Heart left ventricle (tissue), 16 donors: ENCODE measurements around the gene NEURL2. TPM values are rescaled to one million over a fixed set of nuclear protein-coding genes. Genes with fewer than 3 reads are reported as not detected.

Source experiments
- ATAC-seq, 4 donors: fragments of 200-7000 bp; cut with Tn5 transposase; one replicate each; pipeline ENCODE4 v1.9.1; 2020 to 2022; ENCODE audit warnings: moderate library complexity in 4 of 4, mild to moderate bottlenecking in 3 of 4, moderate number of reproducible peaks in 1 of 4
- DNase-seq, 5 donors: peaks; one replicate each; pipeline ENCODE4 v3.0.0-alpha.2; 2020
- H3K27ac ChIP-seq, 12 donors: fragments of 200-600 bp; sonication (generic) in 4 of 12; one replicate each; pipeline versions ENCODE4 v1.5.0 to v1.8.0; 2016 to 2022; ENCODE audit warnings: mild to moderate bottlenecking in 2 of 12
- H3K27me3 ChIP-seq, 9 donors: fragments of 200-600 bp; sonication (generic) in 2 of 9; one replicate each; pipeline versions ENCODE4 v1.5.1 to v1.8.0; 2016 to 2022; ENCODE audit warnings: mild to moderate bottlenecking in 3 of 9
- H3K36me3 ChIP-seq, 9 donors: fragments of 200-600 bp; sonication (generic) in 2 of 9; one replicate each; pipeline versions ENCODE4 v1.5.0 to v1.8.0; 2018 to 2022; ENCODE audit warnings: mild to moderate bottlenecking in 2 of 9
- H3K4me1 ChIP-seq, 12 donors: fragments of 200-600 bp; sonication (generic) in 4 of 12; one replicate each; pipeline versions ENCODE4 v1.5.0 to v1.8.0; 2016 to 2022; ENCODE audit warnings: mild to moderate bottlenecking in 3 of 12
- H3K4me3 ChIP-seq, 12 donors: fragments of 200-600 bp; sonication (generic) in 4 of 12; one replicate each; pipeline versions ENCODE4 v1.5.0 to v1.8.0; 2017 to 2022; ENCODE audit warnings: mild to moderate bottlenecking in 9 of 12, moderate library complexity in 4 of 12
- H3K9me3 ChIP-seq, 12 donors: fragments of 200-600 bp; sonication (generic) in 4 of 12; one replicate each; pipeline versions ENCODE4 v1.5.0 to v1.8.0; 2016 to 2022; ENCODE audit warnings: mild to moderate bottlenecking in 1 of 12
- POLR2A ChIP-seq, 2 donors: fragments of 450-650 bp; IDR thresholded peaks; one replicate each; pipeline ENCODE4 v1.6.1; 2017; ENCODE audit warnings: antibody characterized with exemption in 2 of 2, mild to moderate bottlenecking in 2 of 2, moderate library complexity in 2 of 2
- WGBS, 4 donors: extraction: QIAGEN DNeasy Blood & Tissue Kit in 2 of 4; methylation state at CpG; one replicate each; pipeline versions ENCODE4 v1.1.5 to v1.1.7; 2013 to 2018; 5-methylcytosine and 5-hydroxymethylcytosine counted together
- intact Hi-C, 10 donors: fragments of 100-400 bp; cut with DNase I; formaldehyde crosslinking; loops; one replicate each; pipeline versions ENCODE4 v1.11.1 to v1.14.2; 2022
- polyA plus RNA-seq, 2 donors: library from polyadenylated mRNA; stranded (reverse); fragments of 200-250 nt; gene quantifications; one replicate each; pipeline ENCODE4 v1.2.3, GENCODE V29; 2013
- total RNA-seq, 9 donors: library from RNA; depleted of rRNA in 2 of 9; stranded (reverse); fragments of >200 nt in 2 of 9; fragmentation: NEBNext Ultra II Directional in 3 of 9; extraction: Animal tissue kit (Norgen Biotek cat#: 25700) in 3 of 9; gene quantifications; one replicate each; pipeline versions ENCODE4 v1.1.0 to v1.2.4, GENCODE V29; 2016 to 2023
- TF ChIP-seq, protein P1 (sequence below), 12 donors: fragments of 200-600 bp; sonication (generic) in 4 of 12; IDR thresholded peaks; one replicate each; pipeline versions ENCODE4 v1.5.0 to v1.8.0; 2018 to 2022; ENCODE audit warnings: antibody characterized with exemption in 12 of 12, mild to moderate bottlenecking in 5 of 12
- donor health status: ischemic (EF 13 %, LVEDD 7.1; RV severe dilation, severe dysfunction).
- donor health status: healthy with polysubstance abuse.
- donor health status: DM: no; HTN: yes; CAD: no.
- donor health status: DM: no; HTN: no; CAD: no.
- donor health status: ischemic (EF 25% LVEDD 6.9; RV normal size, moderate dysfunction).
- donor health status: ischemic (EF 25% LVEDD 5.7; RV mildly dilated, moderate dysfunction).
- donor health status: healthy.
- donor health status: DM: yes; HTN: yes; CAD: no.
- donor health status: ischemic (EF 35%, LVEDD 5.7; RV mildly dilated, moderate dysfunction).
- donor health status: nonischemic (EF 11% LVEDD 7.7; RV severe dilation, severe dysfunction).
- donor health status: DM: yes; HTN: yes; CAD: no.
- donor health status: PGD.
- donor health status: ischemic (EF 29% LVEDD 5.4; RV normal size, mild dysfunction).
- donor health status: nonischemic (EF 23%, LVEDD 6.1; RV moderate dilation, normal function).

Gene NEURL2
- total and polyA plus RNA-seq, 11 donors = 3.0 to 14.8 (median 8.4) TPM

DNA sequence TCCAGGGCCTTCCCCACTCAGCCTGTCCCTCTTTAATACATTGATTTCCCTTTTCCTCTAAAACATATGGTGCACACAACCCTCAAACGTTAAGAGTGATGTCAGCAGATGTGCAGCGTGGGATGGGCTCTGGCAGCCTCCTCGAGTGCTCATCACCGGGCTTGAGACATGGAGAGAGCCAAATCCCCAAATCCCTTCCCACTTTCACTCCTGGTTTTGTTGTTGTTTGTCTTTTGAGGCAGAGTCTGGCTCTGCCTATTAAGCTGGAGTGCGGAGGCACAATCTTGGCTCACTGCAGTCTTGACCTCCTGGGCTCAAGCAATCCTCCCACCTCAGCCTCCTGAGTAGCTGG, 26.8 kb upstream of the NEURL2 start:
- intact Hi-C loops = no loop called here
- Histone ChIP-seq H3K9me3 (no peaks in the 10 kb centered on the region), H3K36me3 (no peaks in the 10 kb centered on the region), H3K4me3 (no peak overlapping the region), H3K27me3 (no peaks in the 10 kb centered on the region), H3K27ac (peak overlapping the region; percentile 31 to 92 (median 70)), H3K4me1 (peaks cover 0 to 86% (median 30%) of the 10 kb centered on the region in 12 donors)
- ATAC-seq = peak in 3 of 4 donors; percentile 42 to 56 (median 55)
- DNase-seq = peak in 4 of 5 donors; percentile 56 to 69 (median 64)
- WGBS, 4 donors = 55 to 70% (median 63%) methylated on average over 5 of the region's 5 CpGs
- TF ChIP-seq POLR2A (IDR thresholded peaks at IDR 0.05) = no peak
- TF ChIP-seq, protein P1, sequence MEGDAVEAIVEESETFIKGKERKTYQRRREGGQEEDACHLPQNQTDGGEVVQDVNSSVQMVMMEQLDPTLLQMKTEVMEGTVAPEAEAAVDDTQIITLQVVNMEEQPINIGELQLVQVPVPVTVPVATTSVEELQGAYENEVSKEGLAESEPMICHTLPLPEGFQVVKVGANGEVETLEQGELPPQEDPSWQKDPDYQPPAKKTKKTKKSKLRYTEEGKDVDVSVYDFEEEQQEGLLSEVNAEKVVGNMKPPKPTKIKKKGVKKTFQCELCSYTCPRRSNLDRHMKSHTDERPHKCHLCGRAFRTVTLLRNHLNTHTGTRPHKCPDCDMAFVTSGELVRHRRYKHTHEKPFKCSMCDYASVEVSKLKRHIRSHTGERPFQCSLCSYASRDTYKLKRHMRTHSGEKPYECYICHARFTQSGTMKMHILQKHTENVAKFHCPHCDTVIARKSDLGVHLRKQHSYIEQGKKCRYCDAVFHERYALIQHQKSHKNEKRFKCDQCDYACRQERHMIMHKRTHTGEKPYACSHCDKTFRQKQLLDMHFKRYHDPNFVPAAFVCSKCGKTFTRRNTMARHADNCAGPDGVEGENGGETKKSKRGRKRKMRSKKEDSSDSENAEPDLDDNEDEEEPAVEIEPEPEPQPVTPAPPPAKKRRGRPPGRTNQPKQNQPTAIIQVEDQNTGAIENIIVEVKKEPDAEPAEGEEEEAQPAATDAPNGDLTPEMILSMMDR (IDR thresholded peaks at IDR 0.05) = no peak

DNA sequence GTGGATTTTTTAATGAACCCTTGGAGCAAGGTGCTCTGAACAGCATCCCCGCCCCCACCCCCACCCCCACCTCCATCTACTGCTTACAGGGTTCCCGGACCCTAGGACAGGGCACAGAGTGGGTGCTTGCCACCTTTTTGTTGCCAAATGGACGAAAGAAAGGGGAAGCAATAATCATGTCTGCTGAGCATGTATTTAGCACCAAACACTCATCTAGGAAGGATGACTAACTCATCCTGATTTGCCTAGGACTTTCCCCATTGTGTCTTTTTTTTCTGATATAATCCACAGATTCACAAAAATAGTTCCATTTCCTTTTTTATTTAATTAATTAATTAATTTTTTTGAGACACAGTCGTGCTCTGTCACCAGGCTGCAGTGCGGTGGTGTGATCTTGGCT, 22.1 kb upstream of the NEURL2 start:
- no peak for DNase-seq
- H3K9me3 ChIP-seq = no peaks in the 10 kb centered on the region

DNA sequence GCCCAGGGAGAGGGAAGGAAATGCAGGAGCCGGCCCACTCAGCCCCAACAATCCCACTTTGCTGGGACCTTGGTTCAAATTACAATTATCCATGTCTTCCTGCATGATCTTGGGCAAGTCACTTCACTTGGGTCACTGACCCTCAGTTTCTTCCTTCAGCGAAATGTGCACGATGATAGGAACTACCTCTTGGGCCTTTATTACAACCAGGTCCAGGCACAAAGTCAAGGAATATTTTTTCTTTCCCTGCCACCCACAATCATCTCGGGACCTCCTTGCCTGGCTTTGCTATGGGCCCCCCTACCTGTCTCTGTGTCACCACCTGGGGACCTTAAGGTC, 21.3 kb upstream of the NEURL2 start:
- ATAC-seq (no peak), DNase-seq (no peak)
- Histone ChIP-seq H3K27ac (peak overlapping the region in 11 of 12 donors; percentile 42 to 91 (median 79)), H3K4me1 (peaks cover 0 to 64% (median 18%) of the 10 kb centered on the region in 12 donors), H3K9me3 (no peaks in the 10 kb centered on the region), H3K4me3 (peak overlapping the region in 11 of 12 donors; percentile 43 to 67 (median 62)), H3K27me3 (peaks cover 0 to 5% (median 0%) of the 10 kb centered on the region in 9 donors), H3K36me3 (peaks cover 0 to 17% (median 0%) of the 10 kb centered on the region in 9 donors)
- TF ChIP-seq, protein P1 (IDR thresholded peaks at IDR 0.05) = no peak
- TF ChIP-seq POLR2A (IDR thresholded peaks at IDR 0.05) = no peak
- intact Hi-C loops = no loop called here
- WGBS, 4 donors = 20 to 30% (median 22%) methylated on average over 4 of the region's 4 CpGs

More for the DNA sequence above, 22.1 kb upstream of the NEURL2 start:
- whole genome bisulfite sequencing, 4 donors = 53 to 58% (median 56%) methylated on average over 5 of the region's 5 CpGs
- Histone ChIP-seq H3K4me3 (no peak overlapping the region), H3K27ac (peak overlapping the region in 3 of 12 donors; percentile 75 to 91 (median 86)), H3K36me3 (peaks cover 0 to 9% (median 0%) of the 10 kb centered on the region in 9 donors), H3K27me3 (peaks cover 0 to 5% (median 0%) of the 10 kb centered on the region in 9 donors), H3K4me1 (peaks cover 0 to 72% (median 19%) of the 10 kb centered on the region in 12 donors)
- TF ChIP-seq, protein P1 (IDR thresholded peaks at IDR 0.05) = no peak
- no peak for TF ChIP-seq POLR2A (IDR thresholded peaks at IDR 0.05)
- intact Hi-C loops = no loop called here
- no peak for ATAC-seq

DNA sequence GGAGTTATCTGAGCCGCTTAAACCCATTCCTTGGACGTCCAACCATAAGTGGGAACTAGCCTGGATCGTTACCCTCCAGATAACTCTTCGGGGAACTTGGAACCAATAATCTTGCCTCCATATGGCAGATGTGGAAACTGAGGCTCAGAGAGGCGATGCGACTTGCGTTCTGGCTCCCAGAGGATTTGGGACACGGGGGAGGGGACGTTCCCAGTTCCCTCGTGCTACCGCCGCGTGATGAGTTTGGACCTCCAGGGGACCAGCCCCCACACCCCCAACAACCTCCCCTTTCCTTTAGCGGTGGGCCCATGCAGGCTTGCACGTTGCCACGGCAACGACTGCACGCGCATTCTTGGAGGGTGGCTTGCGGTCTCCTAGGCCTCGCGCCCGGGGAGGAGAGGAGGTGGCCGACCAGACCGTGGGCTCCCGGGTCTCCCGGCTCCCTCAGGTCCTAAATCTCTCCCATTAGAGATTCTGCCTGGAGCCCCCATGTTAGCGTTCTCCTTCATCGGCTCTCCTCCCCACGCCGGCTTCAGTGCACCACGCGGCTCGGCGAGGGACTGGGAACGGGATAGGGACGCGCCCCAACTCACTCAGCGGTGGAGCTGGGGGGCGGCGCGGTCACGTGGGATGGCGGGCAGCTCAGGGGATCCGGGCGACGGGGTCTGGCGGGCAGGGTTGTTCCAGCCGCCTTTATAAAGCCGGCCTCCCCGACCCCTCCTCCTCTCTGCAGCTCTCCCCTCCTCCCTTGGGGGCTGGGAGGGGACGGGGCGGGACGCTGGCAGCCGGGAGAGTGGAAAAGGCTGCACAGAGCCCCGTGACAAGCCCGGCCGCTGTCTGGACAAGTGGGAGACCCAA, 20.7 kb upstream of the NEURL2 start, which contains the start of gene PLTP:
Gene PLTP (minus strand): TSS at position 670 of the 858 bp plus-strand sequence. CDS start 703 bp downstream, outside the sequence.
- Histone ChIP-seq H3K4me1 (peaks cover 0 to 60% (median 18%) of the 10 kb centered on the region in 12 donors), H3K9me3 (no peaks in the 10 kb centered on the region), H3K27ac (peak within 1 kb of the TSS; percentile 42 to 91 (median 80)), H3K36me3 (peaks cover 0 to 21% (median under 1%) of the 10 kb centered on the region in 9 donors), H3K4me3 (peak within 1 kb of the TSS; percentile 18 to 67 (median 60)), H3K27me3 (peaks cover 0 to 5% (median 0%) of the 10 kb centered on the region in 9 donors)
- DNase-seq = peak; percentile 78 to 88 (median 79)
- peak in 1 of 2 donors; percentile 66 for TF ChIP-seq POLR2A (IDR thresholded peaks at IDR 0.05)
- TF ChIP-seq, protein P1 (IDR thresholded peaks at IDR 0.05) = no peak
- intact Hi-C loops = loop anchor here in 4 of 10 donors (1.0 to 2.0 kb wide), 3 partner anchors 23 to 60 kb away; partner anchors contain the start of gene PCIF1 (in 4 of the 4)
- peak; percentile 28 to 69 (median 57) for ATAC-seq
- 1 to 2% (median 1%) methylated on average over 32 to 58 of the region's 58 CpGs for WGBS, 4 donors
